Stimulated activated CD4-positive, alpha-beta T cell treated with anti-CD3 and anti-CD28 coated beads, Interleukin-15, amount 100 ng/mL, for 48 hours (primary cell): ENCODE results near the gene KTN1.

Experiments used
- DNase-seq, 2 donors: peaks; one replicate each; pipeline ENCODE4 v3.0.0-alpha.2; 2020; ENCODE audit warnings: low read depth in 2 of 2

Gene KTN1

DNA sequence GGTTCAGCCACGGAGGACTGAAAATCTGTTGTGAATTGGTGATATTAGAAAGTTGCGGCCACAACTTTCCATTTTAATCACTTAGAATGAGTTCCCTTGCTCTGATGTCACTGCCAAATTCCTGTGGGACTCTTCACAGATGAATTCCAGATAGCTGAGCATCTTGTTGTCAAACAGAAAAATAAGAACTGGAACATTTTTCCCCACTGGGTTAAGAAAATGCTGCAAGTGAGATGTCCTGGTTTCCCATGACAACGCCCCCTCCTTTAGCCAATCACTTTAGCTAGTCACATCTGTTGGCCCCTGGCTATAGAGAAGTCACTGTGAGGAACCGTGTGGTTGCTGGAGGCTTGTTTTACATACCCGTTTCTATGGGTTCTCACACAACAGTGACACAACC is 135.9 kb downstream of the KTN1 start:
- no peak for DNase-seq

DNA sequence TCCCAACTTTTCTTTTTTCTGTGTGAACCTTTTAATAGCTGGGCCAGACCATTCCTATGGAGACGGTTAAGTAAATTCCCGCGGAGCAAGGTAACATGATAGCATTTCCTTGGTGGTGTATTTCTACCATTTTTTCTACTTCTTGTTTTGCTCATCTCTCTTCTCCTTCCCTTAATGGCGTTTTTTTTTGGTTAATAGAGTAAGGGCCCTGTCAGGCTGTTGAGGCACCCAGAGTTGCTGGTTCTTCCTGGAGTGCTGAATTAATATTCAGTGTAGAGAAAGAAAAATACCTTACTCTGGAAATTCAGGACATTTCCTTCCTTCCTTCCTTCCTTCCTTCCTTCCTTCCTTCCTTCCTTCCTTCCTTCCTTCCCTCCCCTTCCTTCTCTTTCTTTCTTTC is 137.6 kb downstream of the KTN1 start:
- no peak for DNase-seq

DNA sequence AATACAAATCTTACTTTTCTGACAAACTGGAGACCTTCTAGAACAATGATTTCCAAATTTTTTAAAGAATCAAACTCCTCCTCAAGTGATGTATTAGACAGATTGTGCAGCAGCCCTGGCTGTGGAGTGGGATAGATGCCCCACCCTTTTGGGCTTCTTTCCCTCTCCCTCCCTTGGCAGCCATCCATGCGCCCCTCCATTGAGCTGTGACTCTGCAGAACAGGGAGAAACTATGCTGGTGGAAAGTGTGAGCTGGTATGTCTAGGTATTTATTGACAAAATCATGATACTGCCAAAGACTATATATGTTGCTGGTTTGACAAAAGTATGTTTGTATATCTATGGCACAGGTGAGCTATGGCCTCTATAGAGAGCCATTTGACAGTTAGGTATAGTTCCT is 138.5 kb downstream of the KTN1 start:
- no peak for DNase-seq

DNA sequence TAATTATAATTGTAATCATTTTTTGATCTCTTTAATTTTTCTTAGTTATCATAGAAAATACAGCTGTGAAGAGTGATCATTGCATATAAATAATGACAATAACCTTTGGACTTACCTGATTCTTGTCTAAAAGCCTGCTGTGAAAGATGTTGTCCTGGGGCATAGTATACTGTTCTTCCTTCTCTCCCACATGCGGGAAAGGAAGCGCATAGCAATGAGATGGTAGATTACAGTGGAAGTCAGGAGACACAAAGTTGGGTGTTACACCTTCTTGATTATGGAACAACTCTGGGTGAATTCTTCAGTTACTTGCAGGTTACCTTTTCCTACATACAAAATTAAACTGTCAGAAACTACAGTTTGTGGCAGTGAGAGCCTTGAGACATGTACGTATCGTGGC is 140.8 kb downstream of the KTN1 start:
- no peak for DNase-seq

GRCh38 chr14:55721353-55721752 is 141.3 kb downstream of the KTN1 start:
- no peak for DNase-seq

DNA sequence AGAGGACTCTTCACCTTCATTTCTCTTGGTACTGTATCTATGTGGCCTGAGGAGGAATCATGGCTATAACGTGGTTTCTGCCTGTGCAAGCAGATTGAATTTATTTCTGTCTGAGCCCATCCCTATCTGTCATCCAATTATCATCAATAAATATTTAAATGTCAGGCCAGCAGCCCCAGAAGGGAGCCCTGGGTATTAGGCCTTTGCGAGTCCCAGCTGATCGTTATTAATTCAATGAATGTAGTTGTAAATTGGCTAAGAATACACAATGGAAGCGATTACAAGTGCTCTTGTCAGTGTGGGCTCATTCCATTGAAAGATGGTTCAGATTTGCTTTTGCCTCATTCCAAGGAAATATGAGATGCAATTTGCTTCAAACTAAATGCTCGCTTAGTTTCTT is 142.0 kb downstream of the KTN1 start:
- DNase-seq, result no peak

DNA sequence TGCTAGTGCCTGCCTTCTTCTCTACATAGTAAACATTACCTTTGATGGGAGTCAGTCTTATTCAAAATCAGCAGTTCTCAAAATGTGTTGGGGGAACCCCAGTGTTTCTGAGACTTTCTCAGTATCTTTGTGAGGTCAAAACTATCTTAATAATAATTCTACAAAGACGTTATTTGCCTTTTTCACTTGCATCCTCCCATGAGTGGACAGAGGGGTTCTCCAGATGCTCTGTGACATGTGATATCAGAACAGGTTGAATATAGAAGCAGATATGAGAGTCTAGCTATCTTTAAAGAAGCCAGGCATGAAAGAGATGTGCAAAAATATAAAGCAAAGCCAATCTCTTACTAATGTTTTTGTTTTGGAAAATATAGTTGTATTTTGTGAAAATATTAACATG is 144.7 kb downstream of the KTN1 start:
- DNase-seq, result no peak

- DNase-seq, result no peak
Measured at GRCh38 chr14:55730592-55731310, 150.7 kb downstream of the KTN1 start.

DNA sequence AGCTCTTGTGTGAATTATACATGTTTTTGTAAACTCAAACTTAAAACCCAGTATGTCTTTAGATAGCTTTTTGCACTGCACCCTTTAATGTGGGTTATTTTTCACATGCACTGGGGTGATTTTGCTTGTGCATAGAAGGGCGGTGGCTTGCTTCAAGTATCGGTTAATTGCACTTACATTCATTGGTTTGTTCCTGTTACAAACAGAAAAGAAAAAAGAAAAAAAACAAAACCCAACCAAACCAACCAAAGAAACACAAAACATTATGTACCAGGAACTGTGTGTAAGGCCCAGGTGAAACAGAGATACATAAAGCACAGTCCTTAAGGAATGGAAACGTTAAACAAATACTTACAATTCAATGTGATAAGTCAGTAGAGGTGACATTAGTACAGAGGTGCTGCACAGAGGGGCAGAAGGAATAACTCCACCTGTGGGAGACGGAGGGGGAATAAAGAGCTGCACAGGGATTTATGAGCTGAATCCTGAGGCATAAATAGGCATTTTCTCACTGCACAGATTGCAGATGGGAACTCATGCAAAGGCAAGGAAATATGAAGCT is 151.4 kb downstream of the KTN1 start:
- no peak for DNase-seq

GRCh38 chr14:55731881-55732498 is 152.0 kb downstream of the KTN1 start:
- DNase-seq, result peak; percentile 10 to 33

DNA sequence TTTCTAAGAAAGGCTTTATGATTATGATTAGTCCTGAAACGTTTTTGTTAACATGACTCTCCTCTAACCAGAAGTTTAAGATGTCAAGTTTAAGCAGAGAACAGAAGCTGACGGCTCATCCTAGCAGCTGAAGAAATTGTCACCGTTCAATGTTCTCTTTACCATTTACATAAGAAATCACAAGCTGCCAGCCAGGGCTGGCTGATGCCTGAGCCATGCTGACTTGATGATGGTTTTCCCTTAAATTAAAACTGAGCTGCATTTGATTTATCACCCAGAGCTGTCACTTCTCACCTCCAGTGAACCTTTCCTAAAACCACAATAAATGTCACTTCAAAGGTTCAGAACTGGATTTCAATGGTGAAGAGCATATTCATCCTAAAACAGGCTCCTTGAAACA is 153.6 kb downstream of the KTN1 start:
- no peak for DNase-seq
